ENCODE measurements around the gene PLCL1. TPM values are rescaled to one million over a fixed set of nuclear protein-coding genes. Genes with fewer than 3 reads are reported as not detected.

The PLCL1 gene
- total RNA-seq, 1 experiment from 2014 or later: not detected

DNA sequence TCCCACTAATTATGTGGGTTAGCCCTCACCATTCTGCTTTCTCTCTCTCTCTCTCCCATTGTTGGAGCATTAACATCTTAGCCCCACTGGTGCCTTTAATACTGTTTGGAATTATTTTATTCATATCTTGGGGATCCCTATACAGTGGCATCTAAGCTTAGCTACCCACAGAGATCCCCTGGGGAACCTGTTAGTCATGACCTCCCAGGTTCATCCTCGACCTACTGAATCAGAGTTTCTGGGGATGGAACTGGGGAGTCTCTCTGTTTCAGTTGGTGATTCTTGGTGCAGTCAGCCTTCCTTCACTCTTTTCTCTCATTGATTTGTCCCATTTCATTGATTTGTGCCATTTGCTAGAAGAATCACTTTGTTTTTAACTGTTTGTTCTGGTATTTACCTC is 137.3 kb downstream of the PLCL1 start:
- Histone ChIP-seq H3K4me1 (replicated peaks; ENCODE audit: insufficient read depth) (no peaks in the 10 kb centered on the region), H3F3A (ENCODE audit: insufficient read depth, low read depth) (no peaks in the 10 kb centered on the region), H3K9me2 (ENCODE audit: insufficient read depth) (no peaks in the 10 kb centered on the region; the same call in 1 of the 2 replicates), H2AFZ (no peak overlapping the region), H3K79me2 (ENCODE audit: low read depth) (no peaks in the 10 kb centered on the region), H3K27me3 (ENCODE audit: insufficient read depth, low read depth) (no peaks in the 10 kb centered on the region), H3K4me2 (no peak overlapping the region), H4K20me1 (ENCODE audit: insufficient read depth) (no peaks in the 10 kb centered on the region), H3K4me3 (no peak overlapping the region), H3K27ac (no peak overlapping the region), H3K9me3 (ENCODE audit: insufficient read depth, low read depth) (no peaks in the 10 kb centered on the region), H3K36me3 (ENCODE audit: low read depth) (no peaks in the 10 kb centered on the region)
- no peak for TF ChIP-seq CTCF (conservative IDR thresholded peaks at IDR 0.05)
- TF ChIP-seq EZH2 (IDR thresholded peaks at IDR 0.05; ENCODE audit: low read depth): no peak
- intact Hi-C loops (cut with micrococcal nuclease; ENCODE audit: unreplicated experiment): no loop called here
- no peak for DNase-seq
- ChIA-PET CTCF (no interaction called here), POLR2A (ENCODE audit: unreplicated experiment) (no interaction called here)
- BruUV-seq (replicated peaks): no TSS peak

GRCh38 chr2:197943731-197944130 is 139.3 kb downstream of the PLCL1 start:
- Histone ChIP-seq H3K27me3 (ENCODE audit: insufficient read depth, low read depth) (no peaks in the 10 kb centered on the region), H3K27ac (no peak overlapping the region), H3K4me2 (no peak overlapping the region), H3K4me3 (no peak overlapping the region), H4K20me1 (ENCODE audit: insufficient read depth) (no peaks in the 10 kb centered on the region), H3K9me3 (ENCODE audit: insufficient read depth, low read depth) (no peaks in the 10 kb centered on the region), H3K9me2 (ENCODE audit: insufficient read depth) (no peaks in the 10 kb centered on the region), H2AFZ (no peak overlapping the region), H3K79me2 (ENCODE audit: low read depth) (no peaks in the 10 kb centered on the region), H3K4me1 (replicated peaks; ENCODE audit: insufficient read depth) (no peaks in the 10 kb centered on the region), H3K36me3 (ENCODE audit: low read depth) (no peaks in the 10 kb centered on the region), H3F3A (ENCODE audit: insufficient read depth, low read depth) (no peaks in the 10 kb centered on the region)
- BruUV-seq (replicated peaks): no TSS peak
- CTCF ChIA-PET: no interaction called here
- intact Hi-C loops (cut with micrococcal nuclease; ENCODE audit: unreplicated experiment): no loop called here
- TF ChIP-seq EZH2 (IDR thresholded peaks at IDR 0.05; ENCODE audit: low read depth) (no peak), CTCF (conservative IDR thresholded peaks at IDR 0.05) (no peak)
- POLR2A ChIA-PET (ENCODE audit: unreplicated experiment): no interaction called here
- DNase-seq: no peak

- POLR2A ChIA-PET (ENCODE audit: unreplicated experiment): no interaction called here
- Histone ChIP-seq H3K36me3 (ENCODE audit: low read depth) (no peaks in the 10 kb centered on the region), H3K27me3 (ENCODE audit: insufficient read depth, low read depth) (no peaks in the 10 kb centered on the region), H4K20me1 (ENCODE audit: insufficient read depth) (no peaks in the 10 kb centered on the region), H3F3A (ENCODE audit: insufficient read depth, low read depth) (no peaks in the 10 kb centered on the region), H3K9me3 (ENCODE audit: insufficient read depth, low read depth) (no peaks in the 10 kb centered on the region), H3K27ac (no peak overlapping the region), H3K9me2 (ENCODE audit: insufficient read depth) (no peaks in the 10 kb centered on the region), H3K4me3 (no peak overlapping the region), H3K4me2 (no peak overlapping the region), H2AFZ (no peak overlapping the region), H3K4me1 (replicated peaks; ENCODE audit: insufficient read depth) (no peaks in the 10 kb centered on the region), H3K79me2 (ENCODE audit: low read depth) (no peaks in the 10 kb centered on the region)
- TF ChIP-seq CTCF (conservative IDR thresholded peaks at IDR 0.05) (no peak), EZH2 (IDR thresholded peaks at IDR 0.05; ENCODE audit: low read depth) (no peak)
- intact Hi-C loops (cut with micrococcal nuclease; ENCODE audit: unreplicated experiment): no loop called here
- CTCF ChIA-PET: no interaction called here
- no TSS peak for BruUV-seq (replicated peaks)
- DNase-seq: no peak
Measured at GRCh38 chr2:197944416-197945096, 140.2 kb downstream of the PLCL1 start.

Data from PC-9 (cell line).